H1 (cell line): Measurements from ENCODE around the gene CELF1. TPM values are rescaled to one million over a fixed set of nuclear protein-coding genes. Genes with fewer than 3 reads are reported as not detected.

ENCODE experiments used
- CTCF ChIA-PET: fragments of 300-600 bp; sonication (Branson Sonifier 250); formaldehyde crosslinking; loops from one replicate; lab custom pipeline; 2021; ENCODE audit not compliant: partially characterized antibody; lab: Charles Lee
- POLR2A ChIA-PET: fragments of 300-600 bp; sonication (Branson Sonifier 250); formaldehyde crosslinking; loops from one replicate; lab custom pipeline; 2021; ENCODE audit warnings: inconsistent platforms; ENCODE audit not compliant: partially characterized antibody; lab: Charles Lee
- DNase-seq, 2 experiments: peaks; one replicate each; pipeline versions ENCODE4 v3.0.0 to v3.0.0-alpha.2; 2010 to 2022; ENCODE audit warnings: low spot score in 2 of 2, low read depth in 1 of 2, mixed read lengths in 1 of 2
- FAIRE-seq: peaks from 2 replicates; lab custom pipeline; 2011; peaks lifted over from hg19 to GRCh38; lab: Jason Lieb, UNC
- H2AFZ ChIP-seq: 2 replicates; pipeline ENCODE4 v1.8.1; 2012; ENCODE audit warnings: low read length, inconsistent platforms
- H2AK5ac ChIP-seq: 2 replicates; pipeline ENCODE4 v1.6.1; 2013; ENCODE audit warnings: low read depth, low read length
- H2BK120ac ChIP-seq: replicated peaks from 2 replicates; pipeline ENCODE3; 2013; ENCODE audit warnings: low read depth, low read length, inconsistent platforms
- H2BK12ac ChIP-seq: 2 replicates; pipeline ENCODE4 v1.6.1; 2013; ENCODE audit warnings: low read depth, low read length
- H2BK15ac ChIP-seq: 2 replicates; pipeline ENCODE4 v1.6.1; 2013; ENCODE audit warnings: low read length
- H2BK20ac ChIP-seq: 2 replicates; pipeline ENCODE4 v1.6.1; 2013; ENCODE audit warnings: low read length
- H2BK5ac ChIP-seq: 2 replicates; pipeline ENCODE4 v1.6.1; 2013; ENCODE audit warnings: low read depth, low read length
- H3K14ac ChIP-seq: 2 replicates; pipeline ENCODE4 v1.6.1; 2013; ENCODE audit warnings: inconsistent platforms; ENCODE audit not compliant: insufficient read length
- H3K18ac ChIP-seq: 2 replicates; pipeline ENCODE4 v1.6.1; 2013; ENCODE audit warnings: low read length; ENCODE audit errors: extremely low read depth
- H3K23ac ChIP-seq: 2 replicates; pipeline ENCODE4 v1.6.1; 2013; ENCODE audit warnings: inconsistent platforms; ENCODE audit not compliant: insufficient read length
- H3K23me2 ChIP-seq: 2 replicates; pipeline ENCODE4 v1.6.1; 2013; ENCODE audit warnings: low read depth, low read length
- H3K27ac ChIP-seq: 2 replicates; pipeline ENCODE4 v1.6.1; 2011; ENCODE audit warnings: low read depth, low read length, inconsistent platforms
- H3K27me3 ChIP-seq, 4 experiments: replicated peaks in 1 of 4; 1 replicate in 1 of 4; 2 replicates in 3 of 4; pipeline versions ENCODE4 v1.6.1 to v1.8.1; 2011 to 2013; ENCODE audit warnings: low read length in 3 of 4, mild to moderate bottlenecking in 3 of 4, inconsistent platforms in 2 of 4, mixed read lengths in 2 of 4, moderate library complexity in 1 of 4; ENCODE audit not compliant: control insufficient read depth in 3 of 4, insufficient read depth in 3 of 4; ENCODE audit errors: extremely low read depth in 1 of 4
- H3K36me3 ChIP-seq, 4 experiments: 2 replicates each; pipeline versions ENCODE4 v1.6.1 to v1.8.1; 2011 to 2013; ENCODE audit warnings: mild to moderate bottlenecking in 4 of 4, low read length in 3 of 4, moderate library complexity in 2 of 4, control low read depth in 1 of 4, inconsistent platforms in 1 of 4; ENCODE audit not compliant: insufficient read depth in 4 of 4, control insufficient read depth in 2 of 4
- H3K4ac ChIP-seq: replicated peaks from 2 replicates; pipeline ENCODE3; 2013; ENCODE audit warnings: low read length, low read depth, mixed read lengths, inconsistent platforms; ENCODE audit not compliant: insufficient read length
- H3K4me1 ChIP-seq, 4 experiments: replicated peaks in 1 of 4; 1 replicate in 1 of 4; 2 replicates in 3 of 4; pipeline versions ENCODE4 v1.6.1 to v1.8.1; 2011 to 2013; ENCODE audit warnings: low read length in 3 of 4, inconsistent platforms in 2 of 4, mixed read lengths in 1 of 4; ENCODE audit not compliant: insufficient read depth in 4 of 4, control insufficient read depth in 3 of 4
- H3K4me2 ChIP-seq, 2 experiments: 2 replicates each; pipeline versions ENCODE4 v1.6.1 to v1.8.1; 2011 to 2013; ENCODE audit warnings: low read depth in 2 of 2, low read length in 2 of 2, control low read depth in 1 of 2, inconsistent platforms in 1 of 2, mild to moderate bottlenecking in 1 of 2; ENCODE audit not compliant: insufficient read depth in 1 of 2
- H3K4me3 ChIP-seq, 4 experiments: fragments of 200-600, 300-600 bp in 1 of 4; sonication (generic), shearing (Covaris generic), sonication (Bioruptor Twin) in 1 of 4; 2 replicates each; pipeline versions ENCODE4 v1.5.1 to v1.8.1; 2011 to 2016; ENCODE audit warnings: low read length in 4 of 4, low read depth in 3 of 4, control low read depth in 2 of 4, inconsistent platforms in 2 of 4, mild to moderate bottlenecking in 2 of 4, mixed read lengths in 1 of 4, moderate library complexity in 1 of 4; ENCODE audit not compliant: insufficient read depth in 2 of 4; ENCODE audit errors: extremely low read depth in 1 of 4
- H3K56ac ChIP-seq: replicated peaks from 2 replicates; pipeline ENCODE3; 2013; ENCODE audit warnings: low read depth, mild to moderate bottlenecking, mixed read lengths, low read length, inconsistent platforms; ENCODE audit not compliant: insufficient read length
- H3K79me1 ChIP-seq: 2 replicates; pipeline ENCODE4 v1.6.1; 2013; ENCODE audit warnings: low read depth, low read length, control low read depth
- H3K79me2 ChIP-seq, 2 experiments: 2 replicates each; pipeline versions ENCODE4 v1.6.1 to v1.8.1; 2012 to 2013; ENCODE audit warnings: low read length in 2 of 2, mild to moderate bottlenecking in 2 of 2, inconsistent platforms in 1 of 2; ENCODE audit not compliant: insufficient read depth in 2 of 2, control insufficient read depth in 1 of 2
- H3K9ac ChIP-seq, 4 experiments: replicated peaks in 1 of 4; 1 replicate in 1 of 4; 2 replicates in 3 of 4; pipeline versions ENCODE4 v1.6.1 to v1.8.1; 2011 to 2013; ENCODE audit warnings: low read depth in 3 of 4, low read length in 3 of 4, control low read depth in 2 of 4, mild to moderate bottlenecking in 2 of 4, moderate library complexity in 2 of 4, inconsistent platforms in 1 of 4; ENCODE audit errors: extremely low read depth in 1 of 4
- H3K9me3 ChIP-seq, 2 experiments: 2 replicates each; pipeline versions ENCODE4 v1.6.1 to v1.8.1; 2012 to 2013; ENCODE audit warnings: mild to moderate bottlenecking in 2 of 2, moderate library complexity in 2 of 2, control low read depth in 1 of 2, inconsistent platforms in 1 of 2, low read depth in 1 of 2, low read length in 1 of 2, mixed read lengths in 1 of 2; ENCODE audit not compliant: insufficient read depth in 2 of 2
- H4K20me1 ChIP-seq, 2 experiments: replicated peaks in 1 of 2; 2 replicates each; pipeline versions ENCODE3 to v1.8.1; 2011 to 2013; ENCODE audit warnings: inconsistent platforms in 2 of 2, low read length in 2 of 2, mild to moderate bottlenecking in 1 of 2; ENCODE audit not compliant: insufficient read depth in 2 of 2, control insufficient read depth in 1 of 2
- H4K5ac ChIP-seq: 2 replicates; pipeline ENCODE4 v1.6.1; 2013; ENCODE audit warnings: low read length, low read depth, mixed read lengths, inconsistent platforms; ENCODE audit not compliant: insufficient read length
- H4K8ac ChIP-seq: 2 replicates; pipeline ENCODE4 v1.8.0; 2013; ENCODE audit warnings: mild to moderate bottlenecking, moderate library complexity, low read length, inconsistent platforms; ENCODE audit not compliant: insufficient read depth; ENCODE audit errors: extremely low read depth
- H4K91ac ChIP-seq: replicated peaks from 2 replicates; pipeline ENCODE3; 2013; ENCODE audit warnings: low read length, mixed read lengths, inconsistent platforms; ENCODE audit not compliant: insufficient read length
- ATF2 ChIP-seq: IDR thresholded peaks from 2 replicates; pipeline ENCODE4 v1.6.1; 2012; ENCODE audit warnings: low read length, inconsistent platforms
- GTF2F1 ChIP-seq: IDR thresholded peaks from 2 replicates; pipeline ENCODE4 v1.6.1; 2012; ENCODE audit warnings: low read depth, low read length, improper control_type of control experiment, borderline replicate concordance
- RFX5 ChIP-seq: IDR thresholded peaks from 2 replicates; pipeline ENCODE4 v1.6.1; 2011; ENCODE audit warnings: low read depth, low read length, improper control_type of control experiment, borderline replicate concordance
- YY1 ChIP-seq: IDR thresholded peaks from 2 replicates; pipeline ENCODE4 v1.6.1; 2011; ENCODE audit warnings: low read depth, mild to moderate bottlenecking, low read length
- WGBS, 2 experiments: shearing (Covaris generic) in 1 of 2; methylation state at CpG; one replicate each; pipeline versions ENCODE4 v1.1.6 to v1.1.7; 2013 to 2015; ENCODE audit warnings: low lambda C conversion rate in 2 of 2, mixed read lengths in 2 of 2, inconsistent platforms in 1 of 2, low coverage in 1 of 2, missing lambda C conversion rate in 1 of 2; ENCODE audit not compliant: insufficient replicate concordance in 2 of 2, insufficient coverage in 1 of 2, insufficient read length in 1 of 2; ENCODE audit errors: extremely low coverage in 1 of 2, missing lambda C conversion rate in 1 of 2; 5-methylcytosine and 5-hydroxymethylcytosine counted together
- polyA plus RNA-seq, 7 experiments: library from polyadenylated mRNA; depleted of rRNA in 3 of 7; stranded (reverse) in 5 of 7; unstranded in 2 of 7; fragments of >200 nt in 5 of 7; fragments of 200-250 nt in 2 of 7; gene quantifications; 1 replicate in 5 of 7; 2 replicates in 1 of 7; 4 replicates in 1 of 7; pipeline versions ENCODE4 v1.2.1 to v1.2.3, GENCODE V29; 2011 to 2013; ENCODE audit warnings: missing spikeins in 2 of 7, mixed read lengths in 2 of 7
- total RNA-seq: library from RNA; stranded (reverse); fragmentation: NEBNext Ultra II Directional; extraction: Animal tissue kit (Norgen Biotek cat#: 25700); gene quantifications from 2 replicates; pipeline ENCODE4 v1.2.1, GENCODE V29; 2021

CELF1 gene
- total and polyA plus RNA-seq, 2 of the 8 experiments (the other 6 are each of a cell fraction or from before 2014, with no cell fraction given): 131 to 197 TPM

- H3K56ac ChIP-seq: no peak overlapping the region
- no peak overlapping the region for H2BK120ac ChIP-seq
- no peak for TF ChIP-seq RFX5
- TF ChIP-seq YY1: no peak
- no peak for TF ChIP-seq ATF2
- TF ChIP-seq GTF2F1: no peak
- no peak overlapping the region for H3K4me3 ChIP-seq
- no peak overlapping the region for H3K27ac ChIP-seq
- no peak overlapping the region for H4K91ac ChIP-seq
- H3K79me1 ChIP-seq: no peaks in the 10 kb centered on the region
- POLR2A ChIA-PET: interaction anchor here (1.3 kb wide), 1 partner anchor 16 kb away, joined by 7 read pairs; the partner anchor contains the start of gene RAPSN
- no peak overlapping the region for H3K9ac ChIP-seq
- H3K4me2 ChIP-seq: no peak overlapping the region
- H3K14ac ChIP-seq: no peak overlapping the region
- H3K4ac ChIP-seq: no peak overlapping the region
- peak overlapping the region; percentile 68; the same call in 1 of the 2 replicates for H4K8ac ChIP-seq
- H2BK15ac ChIP-seq: no peak overlapping the region
- no peaks in the 10 kb centered on the region for H3K27me3 ChIP-seq
- H2BK12ac ChIP-seq: no peak overlapping the region
- H2AFZ ChIP-seq: 0 out of 2 replicates have a peak overlapping the region, but pooled peaks have one; percentile 7
- 95% methylated on average over 3 of the region's 3 CpGs; no CpG with 5 or more reads in 1 of the 2 experiments for WGBS, 2 experiments
- no peak overlapping the region for H3K18ac ChIP-seq
- no peaks in the 10 kb centered on the region for H3K23me2 ChIP-seq
- H3K4me1 ChIP-seq: no peaks in the 10 kb centered on the region
- H3K9me3 ChIP-seq: no peaks in the 10 kb centered on the region
- no peak for DNase-seq
- H2BK5ac ChIP-seq: no peak overlapping the region
- H3K23ac ChIP-seq: no peak overlapping the region
- no peak overlapping the region for H2BK20ac ChIP-seq
- H4K20me1 ChIP-seq: no peaks in the 10 kb centered on the region
- H2AK5ac ChIP-seq: no peak overlapping the region
- H4K5ac ChIP-seq: no peak overlapping the region
- CTCF ChIA-PET: interaction anchor here (1.0 to 1.4 kb wide), 2 partner anchors 20 to 54 kb away, joined by 3 read pairs; partner anchors contain the start of gene SPI1
- no peak for FAIRE-seq
- no peaks in the 10 kb centered on the region for H3K79me2 ChIP-seq
- no peaks in the 10 kb centered on the region for H3K36me3 ChIP-seq
These were observed 119.8 kb downstream of the CELF1 start for GRCh38 chr11:47433157-47433556.
